HCT116 (cell line): ENCODE results near the gene UNKL. TPM values are rescaled to one million over a fixed set of nuclear protein-coding genes. Genes with fewer than 3 reads are reported as not detected.

Source experiments
- ATAC-seq: fragments of 200-7000 bp; cut with Tn5 transposase; 2 replicates; pipeline ENCODE4 v1.9.1; 2020; ENCODE audit warnings: mild to moderate bottlenecking, moderate library complexity
- BruUV-seq: library from RNA; stranded (reverse); fragments of 400-500 nt; replicated peaks from 2 replicates; lab custom pipeline; 2021; lab: Mats Ljungman, UMichigan
- CTCF ChIA-PET: fragments of 300-600 bp; sonication (Branson Sonifier 250); formaldehyde crosslinking; loops from one replicate; lab custom pipeline; 2021; ENCODE audit warnings: antibody characterized with exemption; lab: Charles Lee
- POLR2A ChIA-PET: fragments of 300-600, 350-600 bp; sonication (Branson Sonifier 250); formaldehyde crosslinking; loops from one replicate; lab custom pipeline; 2021; ENCODE audit warnings: antibody characterized with exemption; lab: Charles Lee
- RAD21 ChIA-PET, 2 experiments: fragments of 300-600 bp; sonication (Branson Sonifier 250); formaldehyde crosslinking; loops; one replicate each; lab custom pipeline; 2023; ENCODE audit warnings: low total read pairs in 2 of 2; ENCODE audit not compliant: uncharacterized antibody in 2 of 2, unreplicated experiment in 2 of 2, low non-redundant PET in 1 of 2; lab: Charles Lee
- DNase-seq: peaks from one replicate; pipeline ENCODE4 v3.0.0-alpha.2; 2010; ENCODE audit warnings: low read depth, low spot score
- H2AFZ ChIP-seq: fragments of 200-600 bp; shearing (Covaris generic), sonication (generic); 2 replicates; pipeline ENCODE4 v1.6.1; 2017; ENCODE audit warnings: low read depth, mixed run types, mixed read lengths, antibody characterized with exemption, low read length; ENCODE audit not compliant: poor library complexity, severe bottlenecking
- H3K27ac ChIP-seq: 2 replicates; pipeline ENCODE4 v1.5.1; 2012; ENCODE audit warnings: low read depth, low read length
- H3K27me3 ChIP-seq: fragments of 200-600 bp; sonication (generic); 2 replicates; pipeline ENCODE4 v1.6.1; 2016; ENCODE audit warnings: mixed run types, low read length, mixed read lengths; ENCODE audit not compliant: insufficient read depth
- H3K36me3 ChIP-seq, 2 experiments: fragments of 200-500 bp in 1 of 2; fragments of 200-600 bp in 1 of 2; sonication (Bioruptor generic) in 1 of 2; sonication (generic) in 1 of 2; 2 replicates each; pipeline versions ENCODE4 v1.5.1 to v1.6.1; 2014 to 2016; ENCODE audit warnings: low read length in 2 of 2, inconsistent platforms in 1 of 2, mixed read lengths in 1 of 2, mixed run types in 1 of 2; ENCODE audit not compliant: insufficient read depth in 2 of 2, control insufficient read depth in 1 of 2
- H3K4me1 ChIP-seq, 2 experiments: fragments of 200-600 bp in 1 of 2; sonication (generic) in 1 of 2; 2 replicates each; pipeline versions ENCODE4 v1.5.1 to v1.6.1; 2012 to 2017; ENCODE audit warnings: low read length in 2 of 2, inconsistent platforms in 1 of 2, mild to moderate bottlenecking in 1 of 2, mixed read lengths in 1 of 2, mixed run types in 1 of 2, moderate library complexity in 1 of 2; ENCODE audit not compliant: insufficient read depth in 2 of 2, control insufficient read depth in 1 of 2
- H3K4me2 ChIP-seq: fragments of 200-600 bp; sonication (generic); 2 replicates; pipeline ENCODE4 v1.6.1; 2017; ENCODE audit warnings: mixed run types, low read length, mixed read lengths
- H3K4me3 ChIP-seq, 2 experiments: fragments of 200-600 bp in 1 of 2; sonication (generic) in 1 of 2; replicated peaks in 1 of 2; 2 replicates each; pipeline ENCODE4 v1.5.1; 2011 to 2016; ENCODE audit warnings: low read length in 2 of 2, control low read depth in 1 of 2, low read depth in 1 of 2, mild to moderate bottlenecking in 1 of 2, mixed read lengths in 1 of 2, mixed run types in 1 of 2
- H3K79me2 ChIP-seq: fragments of 200-600 bp; sonication (generic); 2 replicates; pipeline ENCODE4 v1.6.1; 2017; ENCODE audit warnings: mild to moderate bottlenecking, mixed run types, low read length, moderate library complexity, mixed read lengths; ENCODE audit not compliant: insufficient read depth
- H3K9ac ChIP-seq: fragments of 200-600 bp; sonication (generic); 2 replicates; pipeline ENCODE4 v1.6.1; 2016; ENCODE audit warnings: low read length, mixed read lengths
- H3K9me2 ChIP-seq: fragments of 200-600 bp; sonication (generic), shearing (Covaris generic); 2 replicates; pipeline ENCODE4 v1.6.1; 2017; ENCODE audit warnings: mixed run types, mild to moderate bottlenecking, moderate library complexity; ENCODE audit not compliant: insufficient read depth
- H3K9me3 ChIP-seq, 2 experiments: fragments of 200-500 bp in 1 of 2; fragments of 200-600 bp in 1 of 2; sonication (Bioruptor generic) in 1 of 2; sonication (generic) in 1 of 2; 2 replicates each; pipeline ENCODE4 v1.6.1; 2014 to 2017; ENCODE audit warnings: low read length in 2 of 2, mixed read lengths in 2 of 2, inconsistent platforms in 1 of 2, low read depth in 1 of 2, mild to moderate bottlenecking in 1 of 2, mixed run types in 1 of 2, moderate library complexity in 1 of 2; ENCODE audit not compliant: control insufficient read depth in 1 of 2, insufficient read depth in 1 of 2
- H4K20me1 ChIP-seq: fragments of 200-600 bp; sonication (generic), shearing (Covaris generic); 2 replicates; pipeline ENCODE4 v1.6.1; 2017; ENCODE audit warnings: mixed run types, mild to moderate bottlenecking, moderate library complexity; ENCODE audit not compliant: insufficient read depth
- CBX3 ChIP-seq: IDR thresholded peaks from 2 replicates; pipeline ENCODE4 v1.6.1; 2012; ENCODE audit warnings: low read depth
- CTCF ChIP-seq, 3 experiments: fragments of 200-600 bp in 1 of 3; sonication (generic) in 1 of 3; IDR thresholded peaks in 2 of 3; conservative IDR thresholded peaks in 1 of 3; 2 replicates each; pipeline ENCODE4 v1.5.1; 2012 to 2017; ENCODE audit warnings: low read depth in 2 of 3, low read length in 2 of 3, antibody characterized with exemption in 1 of 3, borderline replicate concordance in 1 of 3, control low read depth in 1 of 3, mild to moderate bottlenecking in 1 of 3, mixed read lengths in 1 of 3, mixed run types in 1 of 3, moderate library complexity in 1 of 3; ENCODE audit not compliant: insufficient read depth in 1 of 3
- EGR1 ChIP-seq: IDR thresholded peaks from 2 replicates; pipeline ENCODE4 v1.6.1; 2012; ENCODE audit warnings: low read depth
- EZH2 ChIP-seq: fragments of 200-600 bp; sonication (generic); IDR thresholded peaks from 2 replicates; pipeline ENCODE4 v1.6.1; 2017; ENCODE audit warnings: antibody characterized with exemption, mixed run types
- EZH2phosphoT487 ChIP-seq: fragments of 200-600 bp; IDR thresholded peaks from 2 replicates; pipeline ENCODE4 v1.6.1; 2018; ENCODE audit warnings: antibody characterized with exemption, borderline replicate concordance
- JUND ChIP-seq: IDR thresholded peaks from 2 replicates; pipeline ENCODE4 v1.6.1; 2012
- POLR2AphosphoS5 ChIP-seq: IDR thresholded peaks from 2 replicates; pipeline ENCODE4 v1.6.1; 2011; ENCODE audit warnings: mild to moderate bottlenecking, low read depth, low read length, moderate library complexity
- RAD21 ChIP-seq: IDR thresholded peaks from 2 replicates; pipeline ENCODE4 v1.6.1; 2012; ENCODE audit warnings: low read depth, mild to moderate bottlenecking
- SP1 ChIP-seq: IDR thresholded peaks from 2 replicates; pipeline ENCODE4 v1.6.1; 2012; ENCODE audit warnings: low read depth
- TCF7L2 ChIP-seq: IDR thresholded peaks from 2 replicates; pipeline ENCODE4 v1.7.0; 2011; ENCODE audit warnings: borderline replicate concordance, inconsistent platforms; ENCODE audit not compliant: insufficient read depth, insufficient read length; ENCODE audit errors: extremely low read depth
- ZFX ChIP-seq: fragments of 450-650 bp; IDR thresholded peaks from 2 replicates; pipeline ENCODE4 v1.6.1; 2017
- intact Hi-C: fragments of 100-400 bp; cut with micrococcal nuclease; formaldehyde crosslinking; loops from 2 replicates; pipeline ENCODE4 v1.10.0; 2022
- total RNA-seq: library from RNA; stranded (reverse); gene quantifications from one replicate; pipeline ENCODE4 v1.2.1, GENCODE V29; 2021; ENCODE audit not compliant: unreplicated experiment

UNKL gene
- total RNA-seq, 1 experiment from 2014 or later: 24.9 TPM

DNA sequence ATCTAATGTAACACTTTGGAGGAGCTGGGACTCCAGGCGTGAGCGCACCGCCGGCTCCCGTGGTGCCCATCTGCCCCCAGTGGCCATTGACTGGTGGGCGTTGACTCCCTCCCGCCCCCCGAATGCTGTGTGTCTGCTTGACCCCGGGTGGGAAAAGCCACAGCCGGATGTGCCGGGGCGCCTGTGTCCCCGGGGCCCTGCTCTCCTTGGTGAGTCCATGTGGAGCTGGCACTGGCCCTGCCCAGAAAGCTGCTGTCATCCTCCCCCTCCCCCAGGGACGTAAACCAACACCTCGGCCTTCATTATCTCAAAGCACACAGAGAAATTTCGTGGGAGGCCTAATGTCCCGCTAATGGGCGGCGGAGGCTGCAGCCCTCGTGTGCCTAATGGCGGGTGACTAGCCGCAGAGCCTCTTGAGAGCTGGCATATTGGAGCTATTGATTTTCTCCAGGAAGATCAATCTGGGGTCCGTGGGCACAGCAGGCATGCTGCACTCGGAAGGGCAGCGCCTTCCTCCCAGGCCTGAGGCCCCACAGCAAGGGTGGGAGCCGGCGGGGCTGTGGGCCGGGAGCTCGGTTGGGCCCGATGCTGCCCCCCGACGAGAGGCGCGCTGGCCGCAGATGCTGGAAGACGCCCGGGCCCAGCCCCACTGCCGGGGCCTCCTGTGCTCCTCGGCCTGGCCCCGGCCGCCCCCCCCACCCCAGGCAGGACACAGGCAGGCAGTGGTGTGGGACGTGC lies 12.4 kb upstream of the UNKL start:
- Histone ChIP-seq H2AFZ (no peak overlapping the region), H3K9ac (no peak overlapping the region), H3K4me3 (no peak overlapping the region), H3K27ac (no peak overlapping the region), H3K4me2 (no peak overlapping the region), H4K20me1 (no peaks in the 10 kb centered on the region), H3K36me3 (no peaks in the 10 kb centered on the region), H3K79me2 (no peaks in the 10 kb centered on the region), H3K9me3 (no peaks in the 10 kb centered on the region), H3K9me2 (no peaks in the 10 kb centered on the region), H3K4me1 (peaks cover 0 to 15% of the 10 kb centered on the region in 2 experiments; a peak in 2 of 4 replicates), H3K27me3 (no peaks in the 10 kb centered on the region)
- TF ChIP-seq TCF7L2 (no peak), EZH2 (no peak), EZH2phosphoT487 (no peak), CTCF (IDR thresholded peaks at IDR 0.05 in 2 of 3, conservative IDR thresholded peaks at IDR 0.05 in 1 of 3; ENCODE audit: borderline replicate concordance in 1 of 3, insufficient read depth in 1 of 3, low read depth in 2 of 3, low read length in 2 of 3) (no peak), JUND (no peak), CBX3 (no peak), POLR2AphosphoS5 (no peak), EGR1 (no peak), RAD21 (no peak), ZFX (no peak), SP1 (no peak)
- ChIA-PET RAD21 (no interaction called here), CTCF (no interaction called here), POLR2A (no interaction called here)
- BruUV-seq: no TSS peak
- ATAC-seq (no peak), DNase-seq (no peak)
- intact Hi-C loops: no loop called here
